Measurements from ENCODE around the gene BICD1.

- TF ChIP-seq CTCF (IDR thresholded peaks at IDR 0.05 in 8 of 11, conservative IDR thresholded peaks at IDR 0.05 in 3 of 11) = no peak
- no peak for TF ChIP-seq POLR2A (IDR thresholded peaks at IDR 0.05)
These were observed 52.7 kb downstream of the BICD1 start for GRCh38 chr12:32159381-32159780.

All from spleen (tissue), 7 donors.